Gastrocnemius medialis (tissue), 4 donors: ENCODE measurements around the gene AGXT. TPM values are rescaled to one million over a fixed set of nuclear protein-coding genes. Genes with fewer than 3 reads are reported as not detected.

ENCODE experiments used
- ATAC-seq, 2 donors: fragments of 150-250 bp; one replicate each; pipeline ENCODE4 v1.9.1; 2016
- DNase-seq, 2 donors: peaks; one replicate each; pipeline ENCODE4 v3.0.0-alpha.2; 2019
- H3K27ac ChIP-seq, 4 donors: fragments of 200-600 bp; sonication (generic); 1 replicate in 1 of 4; 2 replicates in 3 of 4; pipeline ENCODE4 v1.5.1; 2016 to 2018; ENCODE audit warnings: mild to moderate bottlenecking in 2 of 4, moderate library complexity in 1 of 4
- H3K27me3 ChIP-seq, 3 donors: fragments of 200-600 bp; sonication (generic) in 2 of 3; 1 replicate in 1 of 3; 2 replicates in 2 of 3; pipeline versions ENCODE4 v1.5.1 to v1.6.0; 2016 to 2019; ENCODE audit warnings: mild to moderate bottlenecking in 1 of 3, moderate library complexity in 1 of 3
- H3K36me3 ChIP-seq, 2 donors: fragments of 200-600 bp; sonication (generic) in 1 of 2; one replicate each; pipeline ENCODE4 v1.5.1; 2017 to 2018
- H3K4me1 ChIP-seq, 2 donors: fragments of 200-600 bp; sonication (generic) in 1 of 2; one replicate each; pipeline ENCODE4 v1.5.1; 2016 to 2017; ENCODE audit warnings: mild to moderate bottlenecking in 2 of 2
- H3K4me3 ChIP-seq, 4 donors: fragments of 200-600 bp; sonication (generic) in 3 of 4; 1 replicate in 1 of 4; 2 replicates in 3 of 4; pipeline ENCODE4 v1.5.1; 2016 to 2019; ENCODE audit warnings: mild to moderate bottlenecking in 2 of 4
- H3K9me3 ChIP-seq, 3 donors: fragments of 200-600 bp; sonication (generic) in 2 of 3; 1 replicate in 1 of 3; 2 replicates in 2 of 3; pipeline ENCODE4 v1.5.1; 2016 to 2019
- POLR2A ChIP-seq, 2 donors: fragments of 450-650 bp; IDR thresholded peaks; one replicate each; pipeline ENCODE4 v1.6.1; 2017; ENCODE audit warnings: antibody characterized with exemption in 2 of 2, mild to moderate bottlenecking in 2 of 2, moderate library complexity in 2 of 2
- in situ Hi-C, 4 donors: fragments of 200-750 bp; cut with MboI; loops; one replicate each; pipeline versions ENCODE4 v1.15.0 to v1.8.0; 2017; ENCODE audit warnings: low sequenced_read_pairs in 4 of 4
- intact Hi-C: fragments of 100-400 bp; cut with DNase I; formaldehyde crosslinking; loops from one replicate; pipeline ENCODE4 v1.15.1; 2023; ENCODE audit warnings: low total_unique reads
- total RNA-seq, 4 donors: library from RNA; depleted of rRNA; stranded (reverse); fragments of >200 nt; gene quantifications; one replicate each; pipeline versions ENCODE4 v1.1.0 to v1.2.3, GENCODE V29; 2016
- TF ChIP-seq, protein P1 (sequence below), 5 experiments: fragments of 450-650 bp in 3 of 5; fragments of 200-600 bp in 2 of 5; sonication (generic) in 2 of 5; IDR thresholded peaks in 4 of 5; conservative IDR thresholded peaks in 1 of 5; 1 replicate in 4 of 5; 2 replicates in 1 of 5; pipeline ENCODE4 v1.5.1; 2016 to 2019; ENCODE audit warnings: antibody characterized with exemption in 5 of 5, mild to moderate bottlenecking in 3 of 5, moderate library complexity in 3 of 5

AGXT gene
- total RNA-seq, 4 donors from 2014 or later = 1.7 to 3.3 TPM; not detected in 2

DNA sequence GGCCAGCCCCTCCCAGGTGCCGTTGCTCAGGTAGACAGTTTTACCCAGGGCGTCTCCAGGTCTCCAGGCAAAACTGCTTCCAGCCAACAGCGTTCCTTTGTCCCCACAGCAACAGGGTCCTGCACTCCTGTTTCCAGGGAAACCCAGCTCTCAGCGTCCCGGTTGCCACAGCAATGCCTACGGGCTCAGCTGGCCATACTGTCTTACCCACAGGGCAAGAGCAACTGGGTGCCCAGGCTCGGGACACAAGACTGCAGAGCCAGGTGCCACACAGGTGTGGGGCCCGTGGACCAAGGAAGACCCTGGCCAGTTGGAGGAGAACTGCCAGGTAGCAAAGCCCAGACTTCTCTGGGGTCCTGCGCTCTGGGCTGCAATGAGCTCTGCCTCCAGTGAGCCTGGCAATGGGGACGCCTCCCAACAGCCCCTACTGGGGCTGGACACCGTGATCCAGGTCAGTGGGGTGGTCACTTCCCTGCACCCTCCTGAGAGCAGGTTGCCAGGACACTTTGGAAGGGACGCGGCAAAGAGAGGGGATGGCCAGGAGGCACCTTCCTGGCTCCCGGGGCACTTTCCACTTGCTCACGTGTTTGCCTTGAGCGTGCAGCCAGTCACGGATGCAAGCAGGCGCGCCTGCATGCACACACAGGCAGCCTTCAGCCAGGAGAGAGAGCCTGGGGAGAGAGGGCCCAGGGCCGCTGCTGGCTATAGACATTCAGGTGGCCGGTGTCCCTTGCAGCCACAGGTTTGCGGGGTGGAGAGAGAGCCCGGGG, 37.7 kb downstream of the AGXT start, which contains the start of gene CROCC2:
Gene CROCC2, plus strand, starts transcription at position 196 of the 770 bp plus-strand sequence. Its CDS starts 178 bp downstream, at position 374.
- in situ Hi-C loops = no loop called here
- no peaks in the 10 kb centered on the region for H3K9me3 ChIP-seq
- no peak for ATAC-seq

DNA sequence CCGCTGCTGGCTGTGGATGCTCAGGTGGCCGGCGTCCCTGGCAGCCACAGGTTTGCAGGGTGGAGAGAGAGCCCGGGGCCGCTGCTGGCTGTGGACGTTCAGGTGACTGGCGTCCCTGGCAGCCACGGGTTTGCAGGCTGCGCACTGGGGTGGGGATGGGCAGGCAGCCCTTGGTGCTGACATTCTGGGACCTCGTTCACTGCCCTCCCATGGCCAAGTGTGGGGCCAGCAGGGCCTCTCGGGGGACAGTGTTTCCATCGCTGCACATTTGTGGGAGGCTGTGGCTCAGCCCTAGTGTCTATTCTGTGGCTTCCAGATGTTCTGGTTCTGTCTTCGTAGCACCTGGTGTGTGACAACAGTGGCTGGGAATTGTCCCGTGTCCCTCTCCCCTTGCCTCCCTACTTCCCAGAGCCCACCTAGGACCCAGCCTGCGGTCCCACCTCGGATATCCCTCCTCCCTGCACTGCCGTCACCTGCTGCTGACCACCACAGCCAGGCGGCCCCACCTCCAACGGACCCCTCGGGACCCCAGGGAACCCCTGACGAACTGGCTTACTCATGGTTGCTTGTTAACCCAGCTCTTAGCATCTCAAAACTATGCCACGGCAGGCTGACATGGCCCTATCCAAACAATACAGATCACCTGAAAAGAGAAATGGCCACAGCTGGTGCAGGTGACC, 38.4 kb downstream of the AGXT start:
- H3K4me1 ChIP-seq = no peaks in the 10 kb centered on the region
- TF ChIP-seq, protein P1, sequence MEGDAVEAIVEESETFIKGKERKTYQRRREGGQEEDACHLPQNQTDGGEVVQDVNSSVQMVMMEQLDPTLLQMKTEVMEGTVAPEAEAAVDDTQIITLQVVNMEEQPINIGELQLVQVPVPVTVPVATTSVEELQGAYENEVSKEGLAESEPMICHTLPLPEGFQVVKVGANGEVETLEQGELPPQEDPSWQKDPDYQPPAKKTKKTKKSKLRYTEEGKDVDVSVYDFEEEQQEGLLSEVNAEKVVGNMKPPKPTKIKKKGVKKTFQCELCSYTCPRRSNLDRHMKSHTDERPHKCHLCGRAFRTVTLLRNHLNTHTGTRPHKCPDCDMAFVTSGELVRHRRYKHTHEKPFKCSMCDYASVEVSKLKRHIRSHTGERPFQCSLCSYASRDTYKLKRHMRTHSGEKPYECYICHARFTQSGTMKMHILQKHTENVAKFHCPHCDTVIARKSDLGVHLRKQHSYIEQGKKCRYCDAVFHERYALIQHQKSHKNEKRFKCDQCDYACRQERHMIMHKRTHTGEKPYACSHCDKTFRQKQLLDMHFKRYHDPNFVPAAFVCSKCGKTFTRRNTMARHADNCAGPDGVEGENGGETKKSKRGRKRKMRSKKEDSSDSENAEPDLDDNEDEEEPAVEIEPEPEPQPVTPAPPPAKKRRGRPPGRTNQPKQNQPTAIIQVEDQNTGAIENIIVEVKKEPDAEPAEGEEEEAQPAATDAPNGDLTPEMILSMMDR (IDR thresholded peaks at IDR 0.05 in 4 of 5, conservative IDR thresholded peaks at IDR 0.05 in 1 of 5) = no peak
- no peak for TF ChIP-seq POLR2A (IDR thresholded peaks at IDR 0.05)
- H3K27me3 ChIP-seq = peaks cover 0 to 3% (median 0%) of the 10 kb centered on the region in 3 donors
- no peak overlapping the region for H3K27ac ChIP-seq
- DNase-seq (no peak), ATAC-seq (no peak)
- in situ Hi-C loops = no loop called here
- no peaks in the 10 kb centered on the region for H3K9me3 ChIP-seq
- intact Hi-C loops = no loop called here
- no peaks in the 10 kb centered on the region for H3K36me3 ChIP-seq
- no peak overlapping the region for H3K4me3 ChIP-seq

More for the DNA sequence above, 37.7 kb downstream of the AGXT start, which contains the start of gene CROCC2:
- no peaks in the 10 kb centered on the region for H3K36me3 ChIP-seq
- no peak within 1 kb of the TSS for H3K4me3 ChIP-seq
- intact Hi-C loops = no loop called here
- H3K27ac ChIP-seq = no peak within 1 kb of the TSS
- H3K4me1 ChIP-seq = no peaks in the 10 kb centered on the region
- TF ChIP-seq, protein P1 (IDR thresholded peaks at IDR 0.05 in 4 of 5, conservative IDR thresholded peaks at IDR 0.05 in 1 of 5) = no peak
- no peak for TF ChIP-seq POLR2A (IDR thresholded peaks at IDR 0.05)
- peaks cover 0 to 3% (median 0%) of the 10 kb centered on the region in 3 donors for H3K27me3 ChIP-seq
- DNase-seq = no peak

DNA sequence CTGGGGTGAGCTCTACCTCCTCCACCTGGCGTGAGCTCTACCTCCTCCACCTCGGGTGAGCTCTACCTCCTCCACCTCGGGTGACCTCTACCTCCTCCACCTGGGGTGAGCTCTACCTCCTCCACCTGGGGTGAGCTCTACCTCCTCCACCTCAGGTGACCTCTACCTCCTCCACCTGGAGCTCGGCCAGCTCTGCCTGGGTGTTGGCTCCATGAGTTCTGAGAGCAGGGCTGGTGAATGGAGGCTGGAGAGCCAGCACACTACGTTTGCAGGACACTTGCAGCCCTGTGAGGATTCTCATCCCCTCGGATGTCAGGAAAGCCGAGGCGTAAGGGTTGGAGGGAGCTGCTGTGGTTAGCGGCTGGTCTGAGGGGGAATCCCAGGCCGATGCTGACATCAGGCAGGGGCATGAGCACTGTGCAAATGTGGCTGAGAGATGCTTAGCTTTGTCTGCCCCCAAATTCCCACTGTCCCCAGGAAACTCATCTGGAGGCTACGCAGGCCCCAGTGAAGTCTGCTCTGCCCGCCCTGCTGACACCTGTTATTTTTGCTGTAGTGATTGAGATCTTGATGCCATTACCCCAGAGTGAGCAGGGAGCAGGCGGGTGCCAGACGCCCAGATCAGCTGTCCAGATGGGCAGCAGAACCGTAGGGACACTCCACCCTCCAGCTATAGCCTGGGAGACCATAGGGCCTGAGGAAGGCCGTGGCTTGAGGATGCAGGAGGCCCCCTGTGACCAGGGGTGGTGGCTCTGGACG, 40.8 kb downstream of the AGXT start:
- DNase-seq = no peak
- no peaks in the 10 kb centered on the region for H3K36me3 ChIP-seq
- no peak for TF ChIP-seq POLR2A (IDR thresholded peaks at IDR 0.05)
- TF ChIP-seq, protein P1 (IDR thresholded peaks at IDR 0.05 in 4 of 5, conservative IDR thresholded peaks at IDR 0.05 in 1 of 5) = no peak
- H3K4me3 ChIP-seq = no peak overlapping the region
- intact Hi-C loops = no loop called here
- peaks cover 0 to 3% (median 0%) of the 10 kb centered on the region in 3 donors for H3K27me3 ChIP-seq
- peaks cover 1 to 6% of the 10 kb centered on the region in 2 donors for H3K4me1 ChIP-seq
- H3K27ac ChIP-seq = no peak overlapping the region
- ATAC-seq = no peak
- H3K9me3 ChIP-seq = no peaks in the 10 kb centered on the region
- in situ Hi-C loops = no loop called here

DNA sequence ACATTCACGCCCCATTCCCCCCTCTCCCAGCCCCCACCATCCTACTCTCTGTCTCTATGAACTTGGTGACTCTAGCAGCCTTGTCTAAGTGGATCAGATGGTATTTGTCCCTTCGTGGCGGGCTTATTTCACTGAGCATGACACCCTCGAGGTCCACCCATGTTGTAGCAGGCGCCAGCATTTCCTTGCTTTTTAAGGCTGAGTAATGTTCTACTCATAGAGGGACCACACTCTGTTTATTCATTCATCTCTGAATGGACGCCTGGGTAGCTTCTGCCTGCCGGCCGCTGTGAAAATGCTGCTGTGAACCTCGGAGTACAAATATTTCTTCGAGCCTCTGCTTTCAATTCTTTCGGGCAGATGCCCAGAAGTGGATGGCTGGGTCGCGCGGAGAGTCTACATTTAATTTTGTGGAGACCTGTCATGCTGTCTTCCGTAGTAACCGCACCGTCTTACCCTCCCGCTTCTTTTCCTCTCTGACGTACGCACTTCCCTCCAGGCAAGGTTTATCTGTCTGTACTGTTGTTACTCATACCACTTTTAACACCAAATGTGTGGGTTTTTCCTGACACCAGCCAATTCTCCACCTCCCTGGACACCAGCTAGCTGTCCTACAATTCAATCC, 43.1 kb downstream of the AGXT start:
- Histone ChIP-seq H3K27me3 (peaks cover 5 to 13% (median 12%) of the 10 kb centered on the region in 3 donors), H3K36me3 (no peaks in the 10 kb centered on the region), H3K9me3 (no peaks in the 10 kb centered on the region), H3K27ac (no peak overlapping the region), H3K4me1 (peaks cover 3 to 6% of the 10 kb centered on the region in 2 donors), H3K4me3 (no peak overlapping the region)
- ATAC-seq (no peak), DNase-seq (no peak)
- in situ Hi-C loops (no loop called here), intact Hi-C loops (loop anchor here (5.0 to 10.0 kb wide), 3 partner anchors 81 to 236 kb away; partner anchors contain the start of genes MTERF4 and PASK)
- TF ChIP-seq POLR2A (IDR thresholded peaks at IDR 0.05) = no peak
- TF ChIP-seq, protein P1 (IDR thresholded peaks at IDR 0.05 in 4 of 5, conservative IDR thresholded peaks at IDR 0.05 in 1 of 5) = no peak
